Neutrophil (primary cell): ENCODE data around the gene CDK6.

Experiments used
- H3K27ac ChIP-seq: fragments of 200-600 bp; sonication (generic); 2 replicates; pipeline ENCODE4 v1.5.1; 2016; ENCODE audit warnings: mild to moderate bottlenecking, moderate library complexity
- H3K27me3 ChIP-seq: fragments of 200-600 bp; sonication (generic); 2 replicates; pipeline ENCODE4 v1.6.0; 2016; ENCODE audit warnings: mild to moderate bottlenecking
- H3K36me3 ChIP-seq: fragments of 200-600 bp; sonication (generic); 2 replicates; pipeline ENCODE4 v1.5.1; 2017
- H3K4me1 ChIP-seq, 2 experiments: fragments of 200-600 bp in 1 of 2; sonication (generic) in 1 of 2; 1 replicate in 1 of 2; 2 replicates in 1 of 2; pipeline versions ENCODE4 v1.5.1 to v1.6.1; 2013 to 2016; ENCODE audit warnings: low read depth in 1 of 2, low read length in 1 of 2, mild to moderate bottlenecking in 1 of 2, moderate library complexity in 1 of 2; ENCODE audit not compliant: control insufficient read depth in 1 of 2, insufficient read depth in 1 of 2
- H3K4me3 ChIP-seq, 2 experiments: fragments of 200-600 bp in 1 of 2; sonication (generic) in 1 of 2; 1 replicate in 1 of 2; 2 replicates in 1 of 2; pipeline ENCODE4 v1.5.1; 2013 to 2016; ENCODE audit warnings: low read depth in 1 of 2, low read length in 1 of 2, mild to moderate bottlenecking in 1 of 2, moderate library complexity in 1 of 2
- H3K9me3 ChIP-seq: fragments of 200-600 bp; sonication (generic); 2 replicates; pipeline ENCODE4 v1.5.1; 2016
- TF ChIP-seq, protein P1 (sequence below): fragments of 200-600 bp; sonication (generic); IDR thresholded peaks from 2 replicates; pipeline ENCODE4 v1.5.1; 2016; ENCODE audit warnings: antibody characterized with exemption

Gene CDK6

DNA sequence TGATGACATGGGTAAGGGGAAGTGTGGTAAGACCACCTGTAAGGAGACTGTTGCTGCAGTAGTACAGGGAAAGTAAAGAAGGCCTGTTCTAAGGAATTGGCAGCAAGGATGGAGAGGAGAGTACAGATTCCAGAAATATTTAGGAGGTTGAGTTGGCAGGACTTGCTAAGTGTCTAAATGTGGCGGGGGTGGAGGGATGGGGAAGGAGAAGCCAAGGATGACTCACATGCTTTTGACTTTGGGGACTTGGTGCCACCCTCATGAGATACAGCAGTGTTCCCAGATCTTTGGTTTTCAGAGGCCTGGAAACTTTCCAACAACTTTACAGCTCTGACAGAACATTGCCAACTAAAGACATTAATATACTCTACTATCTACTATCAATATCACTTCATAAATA is 45.4 kb downstream of the CDK6 start:
- TF ChIP-seq, protein P1, sequence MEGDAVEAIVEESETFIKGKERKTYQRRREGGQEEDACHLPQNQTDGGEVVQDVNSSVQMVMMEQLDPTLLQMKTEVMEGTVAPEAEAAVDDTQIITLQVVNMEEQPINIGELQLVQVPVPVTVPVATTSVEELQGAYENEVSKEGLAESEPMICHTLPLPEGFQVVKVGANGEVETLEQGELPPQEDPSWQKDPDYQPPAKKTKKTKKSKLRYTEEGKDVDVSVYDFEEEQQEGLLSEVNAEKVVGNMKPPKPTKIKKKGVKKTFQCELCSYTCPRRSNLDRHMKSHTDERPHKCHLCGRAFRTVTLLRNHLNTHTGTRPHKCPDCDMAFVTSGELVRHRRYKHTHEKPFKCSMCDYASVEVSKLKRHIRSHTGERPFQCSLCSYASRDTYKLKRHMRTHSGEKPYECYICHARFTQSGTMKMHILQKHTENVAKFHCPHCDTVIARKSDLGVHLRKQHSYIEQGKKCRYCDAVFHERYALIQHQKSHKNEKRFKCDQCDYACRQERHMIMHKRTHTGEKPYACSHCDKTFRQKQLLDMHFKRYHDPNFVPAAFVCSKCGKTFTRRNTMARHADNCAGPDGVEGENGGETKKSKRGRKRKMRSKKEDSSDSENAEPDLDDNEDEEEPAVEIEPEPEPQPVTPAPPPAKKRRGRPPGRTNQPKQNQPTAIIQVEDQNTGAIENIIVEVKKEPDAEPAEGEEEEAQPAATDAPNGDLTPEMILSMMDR, result no peak
- no peak overlapping the region for H3K4me3 ChIP-seq
- no peak overlapping the region for H3K27ac ChIP-seq
- H3K4me1 ChIP-seq, result peaks cover 0 to 2% of the 10 kb centered on the region in 2 experiments
- H3K27me3 ChIP-seq, result no peaks in the 10 kb centered on the region
- no peaks in the 10 kb centered on the region for H3K9me3 ChIP-seq
- H3K36me3 ChIP-seq, result no peaks in the 10 kb centered on the region

DNA sequence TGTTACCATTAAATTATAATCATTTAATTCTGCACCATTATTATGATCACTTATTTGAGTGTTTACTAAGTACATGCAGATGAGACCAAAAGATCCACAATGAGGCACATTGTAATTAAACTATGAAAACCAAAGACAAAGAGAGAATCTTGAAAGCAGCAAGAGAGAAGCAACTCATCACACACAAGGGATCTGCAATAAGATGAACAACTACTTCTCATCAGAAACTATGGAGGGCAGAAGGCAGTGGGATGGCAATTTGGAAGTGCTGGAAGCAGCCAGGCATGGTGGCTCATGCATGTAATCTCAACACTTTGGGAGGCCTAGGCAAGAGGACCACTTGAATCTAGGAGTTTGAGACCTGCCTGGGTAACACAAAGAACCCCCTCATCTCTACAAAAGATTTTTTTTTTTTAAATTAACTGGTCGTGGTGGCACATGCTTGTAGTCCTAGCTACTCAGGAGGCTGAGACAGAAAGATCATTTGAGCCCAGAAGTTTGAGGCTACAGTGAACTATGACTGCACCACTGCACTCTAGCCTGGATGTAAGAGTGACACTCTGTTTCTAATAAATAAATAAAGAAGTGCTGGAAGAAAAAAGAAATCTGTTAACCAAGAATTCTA is 47.7 kb downstream of the CDK6 start:
- TF ChIP-seq, protein P1, result no peak
- Histone ChIP-seq H3K36me3 (no peaks in the 10 kb centered on the region), H3K27ac (no peak overlapping the region), H3K9me3 (no peaks in the 10 kb centered on the region), H3K4me1 (peaks cover 2 to 4% of the 10 kb centered on the region in 2 experiments), H3K4me3 (no peak overlapping the region), H3K27me3 (no peaks in the 10 kb centered on the region)

DNA sequence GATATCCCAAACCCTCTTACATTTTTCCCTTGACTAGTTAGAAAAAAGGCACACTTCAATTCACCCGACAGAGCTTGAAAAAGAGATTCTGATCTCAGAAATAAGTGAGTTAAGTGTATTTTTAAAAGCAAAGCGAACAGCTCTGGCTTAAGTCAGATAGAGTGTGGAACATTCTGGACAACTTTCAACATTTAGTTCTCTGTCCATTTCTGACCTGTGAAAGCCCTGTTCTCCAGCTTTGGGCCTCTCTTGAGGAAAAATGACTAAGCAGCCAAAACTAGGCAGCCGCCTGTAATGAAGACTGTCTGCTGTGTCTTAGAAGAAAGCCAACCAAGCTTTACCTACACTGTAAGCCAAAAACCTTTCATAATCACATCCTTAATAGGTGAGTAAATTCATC is 50.5 kb downstream of the CDK6 start:
- peaks cover 5 to 19% of the 10 kb centered on the region in 2 experiments for H3K4me1 ChIP-seq
- H3K27me3 ChIP-seq, result no peaks in the 10 kb centered on the region

DNA sequence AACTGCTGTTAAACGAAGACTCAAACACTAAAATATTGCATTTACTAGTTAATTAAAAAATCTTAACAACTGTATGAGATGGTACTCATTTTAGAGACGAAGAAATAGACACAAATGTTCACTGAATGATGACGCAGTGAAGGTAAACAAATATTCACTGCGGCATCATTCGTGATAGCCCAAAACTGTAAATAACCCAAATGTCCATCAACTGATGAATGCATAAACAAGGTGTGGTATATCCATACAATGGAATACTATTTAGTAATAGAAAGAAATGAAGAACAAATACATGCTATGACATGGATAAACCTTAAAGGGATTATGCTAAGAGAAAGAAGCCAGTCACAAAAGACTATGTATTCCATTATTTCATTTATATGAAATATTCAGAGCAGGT is 51.4 kb downstream of the CDK6 start:
- H3K36me3 ChIP-seq, result no peaks in the 10 kb centered on the region
- H3K9me3 ChIP-seq, result no peaks in the 10 kb centered on the region
- H3K4me3 ChIP-seq, result no peak overlapping the region
- no peak overlapping the region for H3K27ac ChIP-seq
- TF ChIP-seq, protein P1, result no peak
- no peaks in the 10 kb centered on the region for H3K27me3 ChIP-seq
- peaks cover 5 to 20% of the 10 kb centered on the region in 2 experiments for H3K4me1 ChIP-seq

More for the DNA sequence above, 50.5 kb downstream of the CDK6 start:
- H3K36me3 ChIP-seq, result no peaks in the 10 kb centered on the region
- TF ChIP-seq, protein P1, result no peak
- no peak overlapping the region for H3K4me3 ChIP-seq
- H3K9me3 ChIP-seq, result no peaks in the 10 kb centered on the region
- no peak overlapping the region for H3K27ac ChIP-seq

DNA sequence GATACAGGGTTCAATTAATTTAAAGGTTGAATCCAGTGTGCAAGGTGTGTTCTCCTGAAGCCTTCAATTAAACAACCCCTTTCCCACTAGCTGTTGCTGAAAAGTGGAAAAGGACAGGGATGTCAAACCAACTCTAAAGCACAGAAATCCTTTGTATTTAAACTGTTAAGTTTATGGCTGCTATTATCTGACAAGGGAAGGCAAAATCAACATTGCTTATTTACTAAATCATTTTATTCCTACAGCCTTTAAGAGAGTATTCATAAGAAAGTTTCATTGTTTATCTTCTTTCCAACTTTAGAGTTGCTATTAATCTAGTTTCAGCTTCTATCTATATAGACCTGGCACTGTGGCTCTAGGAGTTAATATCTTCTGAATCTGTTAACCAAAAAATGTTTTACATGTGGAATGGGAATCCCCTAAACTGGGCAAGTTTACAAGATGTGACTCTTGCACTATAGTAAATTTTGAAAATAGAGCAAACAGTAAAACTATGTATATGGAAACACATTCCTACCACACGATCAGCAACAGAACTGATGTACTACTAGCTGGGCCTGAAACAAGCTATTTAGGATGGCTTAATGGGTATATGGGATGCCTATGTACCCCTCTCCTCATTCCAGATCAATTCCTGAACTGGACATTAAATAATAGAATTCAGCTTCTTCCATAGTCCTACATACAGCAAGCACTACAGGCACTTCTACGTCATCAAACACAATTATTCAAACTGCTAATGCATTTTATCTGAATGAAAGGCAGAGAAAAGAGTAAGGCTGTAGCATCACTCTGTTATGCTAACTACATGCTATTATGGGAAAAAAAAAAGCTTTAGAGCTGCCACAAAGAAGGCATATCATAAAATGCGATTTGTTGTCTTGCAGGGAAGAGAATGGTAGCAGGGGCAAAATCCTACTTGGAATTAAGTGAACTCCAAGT is 52.8 kb downstream of the CDK6 start:
- Histone ChIP-seq H3K4me3 (no peak overlapping the region), H3K9me3 (no peaks in the 10 kb centered on the region), H3K4me1 (peaks cover 13 to 30% of the 10 kb centered on the region in 2 experiments), H3K27ac (no peak overlapping the region), H3K36me3 (no peaks in the 10 kb centered on the region), H3K27me3 (no peaks in the 10 kb centered on the region)
- TF ChIP-seq, protein P1, result no peak
